Bronchial epithelial cell (primary cell): ENCODE measurements around the gene SPATA31D3. TPM values are rescaled to one million over a fixed set of nuclear protein-coding genes. Genes with fewer than 3 reads are reported as not detected.
A peak's percentile ranks its signal among the peaks of the same experiment; 100 is the strongest.

ENCODE experiments used
- DNase-seq: peaks from one replicate; pipeline ENCODE4 v3.0.0-alpha.2; 2010; ENCODE audit warnings: low read depth
- FAIRE-seq: peaks from 2 replicates; lab custom pipeline; 2011; peaks lifted over from hg19 to GRCh38; lab: Jason Lieb, UNC
- H3K27me3 ChIP-seq: 2 replicates; pipeline ENCODE4 v1.5.1; 2011; ENCODE audit warnings: low read length; ENCODE audit not compliant: control insufficient read depth, insufficient read depth
- H3K36me3 ChIP-seq: 2 replicates; pipeline ENCODE4 v1.5.1; 2011; ENCODE audit warnings: low read length; ENCODE audit not compliant: control insufficient read depth, insufficient read depth
- H3K4me3 ChIP-seq: 2 replicates; pipeline ENCODE4 v1.5.1; 2011; ENCODE audit warnings: mild to moderate bottlenecking, low read depth, low read length, control low read depth
- CTCF ChIP-seq: IDR thresholded peaks from 2 replicates; pipeline ENCODE4 v1.5.1; 2011; ENCODE audit warnings: mild to moderate bottlenecking, moderate library complexity, low read length, control low read depth, inconsistent platforms; ENCODE audit not compliant: insufficient read depth, severe bottlenecking
- total RNA-seq: library from RNA; depleted of rRNA; stranded (reverse); fragments of >200 nt; gene quantifications from 2 replicates; pipeline ENCODE4 v1.2.1, GENCODE V29; 2014

SPATA31D3 gene
- total RNA-seq, 1 donor from 2014 or later, result not detected

GRCh38 chr9:81953096-81953495 is 9.8 kb downstream of the SPATA31D3 start:
- FAIRE-seq, result no peak

GRCh38 chr9:81955625-81956024 is 12.3 kb downstream of the SPATA31D3 start:
- FAIRE-seq (no peak), DNase-seq (no peak)
- Histone ChIP-seq H3K4me3 (no peak overlapping the region), H3K36me3 (no peaks in the 10 kb centered on the region), H3K27me3 (no peaks in the 10 kb centered on the region)
- TF ChIP-seq CTCF, result no peak

More at GRCh38 chr9:81953096-81953495, 9.8 kb downstream of the SPATA31D3 start:
- no peak for DNase-seq
- no peaks in the 10 kb centered on the region for H3K36me3 ChIP-seq
- H3K27me3 ChIP-seq, result no peaks in the 10 kb centered on the region
- H3K4me3 ChIP-seq, result no peak overlapping the region
- TF ChIP-seq CTCF, result no peak

- TF ChIP-seq CTCF, result no peak
- no peak for FAIRE-seq
- H3K36me3 ChIP-seq, result no peaks in the 10 kb centered on the region
Observed at GRCh38 chr9:81964218-81965171, 21.2 kb downstream of the SPATA31D3 start.

GRCh38 chr9:81968026-81968425 is 24.7 kb downstream of the SPATA31D3 start:
- no peak for DNase-seq
- Histone ChIP-seq H3K4me3 (no peak overlapping the region), H3K36me3 (no peaks in the 10 kb centered on the region), H3K27me3 (no peaks in the 10 kb centered on the region)
- FAIRE-seq, result no peak
- no peak for TF ChIP-seq CTCF

More at GRCh38 chr9:81964218-81965171, 21.2 kb downstream of the SPATA31D3 start:
- DNase-seq, result no peak
- no peak overlapping the region for H3K4me3 ChIP-seq
- H3K27me3 ChIP-seq, result no peaks in the 10 kb centered on the region

GRCh38 chr9:81969971-81970370 is 26.7 kb downstream of the SPATA31D3 start:
- H3K27me3 ChIP-seq, result no peaks in the 10 kb centered on the region
- no peak overlapping the region for H3K4me3 ChIP-seq
- TF ChIP-seq CTCF, result no peak
- FAIRE-seq, result no peak
- peak; percentile 41 for DNase-seq
- no peaks in the 10 kb centered on the region for H3K36me3 ChIP-seq
